GM19240 (cell line): ENCODE measurements around the gene SEPTIN1.
"Not testable (repeated sequence)": the region's sequence is repeated elsewhere in the genome, so short reads cannot be mapped to it uniquely, and the experiment has no call there.

Source experiments
- DNase-seq: peaks from one replicate; pipeline ENCODE4 v3.0.0; 2011; ENCODE audit warnings: low spot score; ENCODE audit not compliant: insufficient read length

The SEPTIN1 gene

DNA sequence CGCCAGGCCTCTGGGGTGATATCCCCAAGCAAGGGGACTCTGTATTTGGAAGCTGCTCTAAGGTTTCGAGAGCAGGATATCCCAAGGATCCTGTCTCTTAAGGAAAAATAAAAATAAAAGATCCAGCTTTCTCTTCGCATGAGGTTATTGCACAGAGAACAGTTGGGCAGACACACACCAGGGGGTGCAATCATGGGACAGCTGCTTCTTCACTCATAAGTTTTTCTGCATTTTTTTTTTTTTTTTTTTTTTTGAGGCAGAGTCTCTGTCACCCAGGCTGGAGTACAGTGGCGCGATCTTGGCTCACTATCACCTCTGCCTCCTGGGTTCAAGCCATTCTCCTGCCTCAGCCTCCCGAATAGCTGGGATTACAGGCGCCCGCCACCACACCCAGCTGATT is 40.4 kb downstream of the SEPTIN1 start:
- not testable (repeated sequence) for DNase-seq

DNA sequence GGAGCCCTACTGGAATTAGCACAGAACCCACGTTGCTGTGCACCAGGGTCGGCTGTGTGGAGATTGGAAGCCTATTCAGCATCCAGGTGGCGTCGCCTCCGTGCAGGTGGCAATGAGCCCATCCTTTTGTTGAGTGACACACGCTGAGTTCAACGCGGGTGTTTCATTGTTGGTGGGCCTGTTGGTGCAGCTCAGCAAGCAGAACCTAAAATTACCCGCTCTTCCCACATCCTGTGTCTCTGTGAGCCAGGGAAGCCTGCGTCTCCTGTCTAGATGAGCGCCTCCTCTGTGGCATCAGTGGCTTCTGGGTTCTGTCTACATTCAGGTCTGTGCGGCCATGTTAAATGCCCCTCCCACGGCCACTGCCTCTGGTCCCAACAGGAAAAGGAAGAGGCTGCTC is 41.7 kb downstream of the SEPTIN1 start:
- no peak for DNase-seq

DNA sequence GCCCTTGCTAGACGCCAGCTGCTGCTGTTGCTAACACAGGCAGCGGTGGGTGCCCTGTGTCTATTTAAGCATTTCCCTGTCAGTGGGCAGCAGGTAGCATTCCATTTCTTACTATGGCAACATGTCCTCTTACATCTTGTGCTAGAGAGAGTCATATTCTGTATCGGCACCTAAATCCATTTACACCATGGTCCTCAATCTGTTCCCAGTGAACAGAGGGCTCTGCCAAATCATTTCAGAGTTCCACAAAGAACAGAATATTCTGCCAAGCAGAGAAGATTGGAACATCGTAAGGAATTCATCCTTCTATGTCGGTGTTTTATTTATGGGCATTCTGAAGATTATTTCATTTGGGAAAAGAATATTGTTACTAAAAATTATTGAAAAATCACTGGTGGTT is 43.6 kb downstream of the SEPTIN1 start:
- not testable (repeated sequence) for DNase-seq

DNA sequence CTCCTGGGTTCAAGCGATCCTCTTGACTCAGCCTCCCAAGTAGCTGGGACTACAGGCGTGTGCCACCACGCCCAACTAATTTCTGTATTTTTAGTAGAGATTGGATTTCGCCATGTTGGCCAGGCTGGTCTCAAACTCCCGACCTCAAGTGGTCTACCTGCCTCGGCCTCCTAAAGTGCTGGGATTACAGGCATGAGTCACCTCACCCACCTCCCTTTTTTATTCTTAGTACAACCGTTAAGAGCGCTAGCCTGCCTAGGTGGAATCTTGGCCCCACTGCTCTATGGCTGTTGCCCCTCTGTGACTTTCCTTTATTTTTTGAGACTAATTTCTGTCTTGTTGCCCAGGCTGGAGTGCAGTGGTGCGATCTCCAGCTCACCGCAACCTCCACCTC is 44.4 kb downstream of the SEPTIN1 start:
- DNase-seq: not testable (repeated sequence)

DNA sequence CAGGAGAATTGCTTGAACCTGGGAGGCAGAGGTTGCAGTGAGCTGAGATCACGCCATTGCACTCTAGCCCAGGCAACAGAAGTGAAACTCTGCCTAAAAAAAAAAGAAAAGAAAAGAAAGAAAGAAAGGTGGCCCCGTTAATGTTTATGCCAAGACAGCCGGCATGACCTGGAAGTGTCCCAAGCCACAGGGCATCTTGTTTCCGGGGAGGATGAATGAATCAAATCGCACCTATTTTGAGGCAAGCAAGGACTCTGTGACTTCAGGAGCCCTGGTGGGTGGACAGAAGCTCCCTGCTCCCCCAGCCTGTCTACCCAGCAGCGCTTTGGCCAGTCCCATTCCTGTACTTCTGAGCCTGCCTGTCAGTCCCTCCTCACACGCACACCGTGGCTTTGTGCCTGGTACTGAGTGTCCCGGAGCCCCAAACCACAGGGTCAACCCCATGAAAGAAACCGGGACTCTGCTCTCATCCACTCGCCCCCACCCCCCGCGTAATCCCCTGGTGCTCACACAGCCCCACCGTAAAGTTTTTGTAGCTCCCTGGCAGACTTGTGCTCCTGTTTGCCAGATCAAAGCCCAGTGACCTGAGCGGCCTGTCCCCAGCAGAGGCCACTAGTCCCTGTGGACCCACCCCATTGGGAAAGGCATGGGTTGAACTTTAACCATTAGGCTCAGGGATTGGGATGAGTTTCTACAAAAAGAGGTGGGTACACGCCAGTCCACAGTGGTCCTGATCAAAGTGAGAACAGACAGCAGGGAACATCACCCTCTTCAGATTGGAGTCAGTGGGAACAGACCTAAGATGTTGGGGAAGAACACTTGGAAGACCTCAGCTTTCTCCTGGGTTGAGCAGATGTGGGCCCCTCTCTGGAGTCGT is 46.5 kb downstream of the SEPTIN1 start:
- no peak for DNase-seq

- DNase-seq: not testable (repeated sequence)
Observed at GRCh38 chr16:30335028-30335597, 47.2 kb downstream of the SEPTIN1 start.

GRCh38 chr16:30334473-30334989 is 47.8 kb downstream of the SEPTIN1 start:
- not testable (repeated sequence) for DNase-seq
